GM12801 (cell line): ENCODE results near the gene STK40.

Experiments
- CTCF ChIP-seq: IDR thresholded peaks from one replicate; pipeline ENCODE4 v1.5.1; 2011; ENCODE audit warnings: control low read depth; ENCODE audit not compliant: insufficient read length; ENCODE audit errors: extremely low read depth

The STK40 gene

GRCh38 chr1:36389999-36390398, 4.3 kb upstream of the STK40 start:
- TF ChIP-seq CTCF = no peak

- TF ChIP-seq CTCF = no peak
Measured at GRCh38 chr1:36389261-36389660, 3.5 kb upstream of the STK40 start.

GRCh38 chr1:36387141-36387949, 1.6 kb upstream of the STK40 start:
- no peak for TF ChIP-seq CTCF

GRCh38 chr1:36386265-36387140, 779 bp upstream of the STK40 start:
- no peak for TF ChIP-seq CTCF

- TF ChIP-seq CTCF = no peak
Measured at GRCh38 chr1:36384542-36385409, 948 bp downstream of the STK40 start.

- no peak for TF ChIP-seq CTCF
Measured at GRCh38 chr1:36383240-36383639, 2.5 kb downstream of the STK40 start.

- TF ChIP-seq CTCF = no peak
Measured at GRCh38 chr1:36382669-36383068, 3.1 kb downstream of the STK40 start.
